GM18867 (cell line): Measurements from ENCODE around the gene MROH9.

Source experiments
- ATAC-seq: cut with Tn5 transposase; IDR thresholded peaks from one replicate; pipeline ENCODE4 v1.9.1; 2021; ENCODE audit warnings: mild to moderate bottlenecking, moderate library complexity; ENCODE audit not compliant: unreplicated experiment

MROH9 gene

DNA sequence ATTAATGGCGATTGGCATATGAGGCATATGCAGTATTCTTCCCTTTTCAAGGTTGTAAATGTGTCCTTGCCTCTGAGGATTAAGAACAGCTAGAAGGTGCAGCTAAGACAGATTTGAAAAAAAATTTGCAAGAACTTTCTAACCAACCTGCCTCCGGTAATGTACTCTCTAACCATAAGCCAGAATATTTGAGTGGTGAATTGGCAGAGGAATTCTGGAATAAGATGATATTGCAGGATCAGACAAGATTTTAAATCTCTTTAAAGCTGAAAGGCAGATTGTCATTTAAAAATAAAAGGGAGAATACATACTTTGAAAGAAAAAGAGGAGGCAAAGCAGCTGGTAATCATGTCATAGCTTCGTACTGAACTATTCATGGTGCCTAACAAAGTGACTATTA lies 29.2 kb downstream of the MROH9 start:
- ATAC-seq = no peak

DNA sequence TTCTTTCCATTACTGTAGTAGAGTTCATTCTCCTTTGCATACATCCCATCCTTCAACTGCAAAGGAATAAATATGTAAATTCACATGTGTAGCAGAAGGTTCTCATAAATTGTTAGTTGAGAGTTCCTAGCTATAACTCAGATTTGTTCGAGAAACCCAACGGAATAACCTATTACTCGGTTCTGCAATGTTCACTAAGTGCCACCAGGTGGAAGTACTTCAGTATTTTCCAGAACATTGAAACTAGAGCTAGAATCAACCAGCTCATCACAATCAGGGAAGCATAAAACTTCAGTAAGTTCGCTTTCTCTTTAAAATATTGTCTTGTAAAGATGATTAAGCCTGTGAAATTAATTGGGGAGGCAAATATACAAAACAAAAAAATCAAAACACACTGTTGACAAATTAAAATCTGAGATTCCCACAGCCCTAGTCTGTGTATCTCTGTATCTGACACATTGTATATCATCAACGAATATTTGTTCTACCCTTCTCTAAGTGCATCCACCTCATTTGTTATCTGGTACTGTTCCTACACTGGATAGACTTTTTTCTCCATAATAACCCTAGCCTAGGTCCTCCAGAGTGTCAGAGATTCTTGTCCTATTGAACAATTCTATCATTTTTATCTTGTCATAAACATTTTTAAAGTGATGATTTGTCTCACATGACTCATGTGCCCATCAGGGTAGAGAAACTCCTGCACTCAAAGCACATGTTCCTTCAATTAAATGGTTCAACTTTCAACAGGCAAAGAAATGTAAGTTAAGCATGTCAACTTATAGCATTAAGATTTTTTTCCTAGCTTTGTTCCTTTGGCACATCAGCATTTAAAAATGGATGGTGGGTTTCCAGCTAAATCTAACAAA lies 31.9 kb downstream of the MROH9 start:
- peak; percentile 85 for ATAC-seq

DNA sequence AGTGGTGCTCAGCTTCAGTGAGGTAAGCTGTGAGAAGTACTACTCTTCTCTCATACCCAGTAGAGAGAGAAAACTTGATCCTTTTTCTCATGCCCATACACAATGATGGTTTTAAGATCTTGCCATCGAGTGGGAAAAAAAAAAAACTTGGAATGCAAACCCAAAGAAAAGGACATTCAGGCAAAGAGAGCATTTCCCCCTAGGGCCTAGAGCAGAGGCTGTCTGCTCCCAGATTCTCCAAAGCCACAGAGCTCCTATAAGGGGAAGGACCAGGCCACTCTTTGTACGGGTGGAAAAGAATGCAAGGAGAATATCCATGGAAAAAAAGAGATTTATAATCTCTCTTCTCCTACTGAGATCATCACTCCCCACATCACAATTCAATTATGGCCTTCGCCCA lies 34.9 kb downstream of the MROH9 start:
- ATAC-seq = no peak

DNA sequence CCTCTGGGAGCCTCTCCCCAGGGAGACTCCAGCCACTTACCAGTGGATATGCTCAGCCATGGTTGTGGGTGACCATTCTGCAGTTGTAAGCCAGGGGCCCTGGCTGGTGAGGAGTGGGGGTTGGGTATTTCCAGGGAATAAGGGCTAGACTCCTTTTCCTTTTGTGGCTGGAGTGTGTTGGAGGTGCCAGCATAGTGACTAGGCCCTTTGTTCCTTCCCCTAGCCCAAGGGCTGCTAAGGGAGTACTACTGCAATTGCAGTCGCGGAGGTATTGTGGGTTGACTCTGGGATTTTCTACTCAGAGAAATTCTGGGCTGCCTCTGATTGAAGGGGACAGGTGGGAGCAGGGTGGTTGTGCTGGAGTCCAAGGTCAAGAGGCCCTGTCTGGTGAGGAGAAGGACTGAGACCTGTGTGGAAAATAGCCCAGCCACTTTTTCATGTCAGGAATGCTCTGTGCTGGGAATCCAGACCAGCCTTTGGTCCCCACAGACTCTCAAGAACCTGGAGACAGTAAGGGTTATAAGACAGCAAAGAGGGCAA lies 43.1 kb downstream of the MROH9 start:
- ATAC-seq = no peak

DNA sequence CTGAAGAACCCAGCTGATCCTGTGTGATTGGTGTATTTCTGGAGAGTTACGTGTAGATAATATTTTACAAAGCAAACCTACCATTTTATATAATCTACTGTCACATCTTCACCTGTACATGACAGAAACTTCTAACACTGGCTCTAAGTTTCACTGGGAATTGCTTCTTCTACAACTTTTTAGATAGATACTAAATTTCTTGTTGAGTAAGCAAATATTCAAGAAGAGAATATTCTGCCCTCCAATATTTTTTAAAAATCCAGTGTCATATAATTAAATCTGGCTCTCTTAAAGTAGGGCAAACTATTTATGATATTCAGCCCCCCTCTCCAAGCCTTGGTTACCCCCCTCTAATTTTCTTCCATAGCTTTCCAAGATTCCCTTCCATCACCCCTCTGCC lies 50.1 kb downstream of the MROH9 start:
- ATAC-seq = no peak

DNA sequence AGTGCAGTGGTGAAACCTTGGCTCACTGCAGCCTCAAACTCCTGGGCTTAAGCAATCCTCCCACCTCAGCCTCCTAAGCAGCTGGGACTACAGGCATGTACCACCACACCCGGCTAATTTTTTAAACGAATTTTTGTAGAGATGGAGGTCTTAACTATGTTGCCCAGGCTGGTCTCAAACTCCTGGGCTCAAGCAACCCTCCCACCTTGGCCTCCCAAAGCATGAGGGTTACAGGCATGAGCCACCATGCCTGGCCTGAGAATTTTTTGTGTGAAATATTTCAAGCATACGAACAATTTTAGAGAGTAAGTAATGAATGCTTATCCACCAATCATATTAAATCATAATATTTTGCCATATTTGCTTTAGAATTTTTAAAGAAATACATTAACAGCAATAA lies 51.6 kb downstream of the MROH9 start:
- no peak for ATAC-seq

DNA sequence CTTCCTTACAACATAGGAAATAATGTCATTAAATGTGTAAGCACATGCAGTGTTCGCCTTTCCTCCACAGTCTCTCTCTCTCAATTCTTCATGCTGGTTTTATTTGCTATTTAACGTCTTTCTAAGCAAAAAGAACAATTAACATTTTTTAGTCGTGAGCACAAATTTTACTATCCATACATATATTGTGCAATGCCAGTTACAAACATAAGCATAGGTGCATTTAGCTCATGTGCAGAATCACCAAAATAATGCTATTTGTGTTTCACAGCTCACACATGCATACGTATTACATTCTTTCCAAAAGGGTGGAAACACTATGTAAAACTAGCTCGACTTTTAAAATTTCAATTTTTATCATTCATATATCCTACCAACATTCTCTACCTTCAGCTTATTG lies 52.1 kb downstream of the MROH9 start:
- ATAC-seq = no peak

DNA sequence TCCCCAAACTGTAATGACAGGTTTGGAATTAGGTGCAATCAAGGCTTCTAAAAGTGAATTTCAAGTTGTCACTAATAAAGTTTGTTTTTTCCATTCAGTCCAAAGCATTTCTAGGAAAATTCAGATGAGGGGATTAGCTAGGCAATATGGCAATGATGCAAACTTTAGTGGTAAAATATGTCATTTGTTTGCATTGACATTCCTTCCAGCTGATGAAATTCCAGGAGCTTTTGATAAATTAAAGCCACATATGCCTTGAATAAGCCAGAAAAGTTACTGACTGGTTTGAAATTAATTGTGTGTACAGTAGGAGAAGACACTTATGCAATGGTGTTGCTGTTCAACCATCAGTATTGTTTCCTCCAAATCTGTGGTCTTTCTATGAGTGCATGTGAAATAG lies 57.8 kb downstream of the MROH9 start:
- no peak for ATAC-seq

DNA sequence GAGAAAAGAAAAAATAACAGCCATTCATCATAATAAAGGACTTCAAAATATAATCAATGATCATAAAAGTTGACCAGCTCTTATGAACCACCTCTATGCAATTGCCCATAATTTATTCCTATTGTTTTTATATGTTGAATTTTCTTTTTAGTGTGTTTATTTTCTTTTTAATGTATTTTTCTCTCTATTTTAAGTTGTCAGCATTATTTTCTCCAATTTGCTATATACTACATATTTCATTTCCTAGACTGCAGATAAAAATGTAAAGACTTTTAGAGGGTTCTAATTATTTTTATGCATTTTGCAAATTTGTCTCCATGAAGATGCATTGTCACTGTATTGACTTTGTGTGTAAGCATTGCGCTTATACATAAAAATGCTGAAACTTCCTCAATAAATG lies 58.4 kb downstream of the MROH9 start:
- ATAC-seq = no peak

DNA sequence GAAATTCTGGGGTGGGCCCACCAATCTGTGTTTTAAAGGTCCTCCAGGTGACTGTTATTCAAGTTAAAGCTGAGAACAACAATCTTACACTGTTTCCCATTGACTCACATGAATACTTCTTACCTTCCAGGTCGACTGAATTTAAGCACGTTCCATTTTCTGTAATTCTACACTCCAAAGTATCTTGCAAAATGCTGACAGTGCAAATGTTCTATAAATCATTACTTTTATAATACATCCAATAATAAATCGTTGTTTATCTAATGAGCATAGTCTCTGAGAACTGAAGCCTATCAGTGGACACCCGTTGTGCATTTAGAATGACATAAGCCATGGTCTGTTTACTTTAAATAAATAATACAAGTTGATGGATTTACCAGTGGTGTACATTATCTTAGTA lies 79.5 kb downstream of the MROH9 start:
- ATAC-seq = no peak

DNA sequence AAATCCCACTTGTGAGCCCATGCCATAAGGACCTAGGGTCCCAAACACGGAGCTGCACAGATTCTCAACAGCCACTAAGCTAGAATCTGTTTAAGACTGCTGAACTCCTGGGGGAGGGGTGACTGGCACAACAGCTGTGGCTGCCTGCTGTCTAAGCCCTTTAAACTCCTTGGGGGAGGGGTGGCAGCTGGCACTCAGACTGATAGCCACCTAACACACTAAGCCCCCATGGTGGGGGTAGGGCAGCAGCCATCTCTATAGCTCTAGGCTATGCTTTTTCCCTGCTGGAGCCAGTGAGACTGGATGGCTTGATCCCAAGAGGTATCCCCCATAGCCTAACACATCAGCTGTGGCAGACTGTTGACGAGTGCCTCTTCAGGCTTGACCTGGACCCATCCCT lies 82.1 kb downstream of the MROH9 start:
- ATAC-seq = no peak

DNA sequence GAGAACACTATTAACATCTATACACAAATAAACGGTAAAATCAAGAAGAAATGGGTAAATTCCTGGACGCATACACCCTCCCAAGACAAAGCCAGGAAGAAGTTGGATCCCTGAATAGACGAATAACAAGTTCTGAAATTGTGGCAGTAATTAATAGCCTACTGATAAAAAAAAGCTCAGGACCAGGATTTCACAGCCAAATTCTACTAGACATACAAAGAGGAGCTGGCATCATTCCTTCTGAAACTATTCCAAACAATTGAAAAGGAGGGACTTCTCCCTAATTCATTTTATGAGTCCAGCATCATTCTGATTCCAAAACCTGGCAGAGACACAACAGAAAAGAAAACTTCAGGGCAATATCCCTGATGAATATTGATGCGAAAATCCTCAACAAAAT lies 84.6 kb downstream of the MROH9 start:
- ATAC-seq = no peak

DNA sequence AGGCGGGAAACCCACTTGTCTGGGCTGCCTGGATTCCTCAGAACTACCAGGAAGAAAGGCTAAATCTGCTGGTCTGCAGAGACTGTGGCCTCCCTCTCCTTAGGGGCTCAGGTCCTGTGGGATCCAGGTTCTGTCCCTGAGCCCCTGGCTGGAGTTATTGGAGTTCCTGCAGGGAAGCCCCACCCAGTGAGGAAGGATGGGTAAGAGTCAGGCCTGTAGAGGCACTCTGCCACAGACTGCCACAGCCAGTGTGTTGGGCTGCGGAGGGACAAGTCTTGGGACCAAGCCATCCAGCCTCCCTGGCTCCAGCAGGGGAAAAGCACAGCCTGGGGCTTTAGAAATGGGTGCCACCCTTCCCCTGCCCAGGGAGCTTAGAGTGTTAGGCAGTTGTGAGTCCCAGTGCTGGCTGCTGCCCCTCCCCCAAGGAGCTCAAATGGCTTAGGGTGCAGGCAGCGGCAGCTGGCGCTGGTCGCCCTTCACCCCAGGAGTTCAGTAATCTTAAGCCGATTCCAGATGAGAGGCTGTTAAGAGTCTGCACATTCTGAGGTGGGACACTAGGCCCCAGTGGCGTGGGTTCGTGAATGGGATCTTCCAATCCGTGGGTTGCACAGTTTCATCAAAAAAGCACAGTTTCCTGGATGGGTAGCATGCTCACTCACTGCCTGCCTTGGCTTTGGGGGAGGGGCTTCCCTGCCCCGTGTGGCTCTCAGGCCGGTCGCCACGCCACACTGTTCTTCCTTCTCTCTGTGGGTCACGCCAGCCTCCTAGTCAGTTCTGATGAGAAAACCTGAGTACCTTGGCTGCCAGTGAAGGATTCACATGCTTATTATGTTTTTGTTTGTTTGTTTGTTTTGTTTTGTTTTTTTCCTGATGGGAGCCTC lies 97.7 kb downstream of the MROH9 start:
- no peak for ATAC-seq

DNA sequence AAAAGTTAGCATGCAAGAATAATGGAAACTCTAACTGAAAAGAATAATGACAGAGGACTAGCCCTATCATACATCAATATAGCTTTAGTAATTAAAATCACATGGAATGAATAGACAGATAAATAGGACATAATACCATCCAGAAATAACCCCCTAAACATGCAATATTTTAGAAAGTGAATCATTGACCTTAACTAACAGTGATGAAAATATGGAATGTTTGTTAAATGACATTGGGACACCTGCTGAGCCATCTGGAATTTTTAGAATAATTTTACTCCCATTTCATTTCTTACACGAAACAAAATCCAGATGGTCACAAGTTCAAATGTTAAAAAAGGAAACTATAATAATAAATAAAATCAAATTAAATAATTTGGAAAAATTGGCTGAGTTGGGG lies 102.3 kb downstream of the MROH9 start:
- ATAC-seq = no peak

DNA sequence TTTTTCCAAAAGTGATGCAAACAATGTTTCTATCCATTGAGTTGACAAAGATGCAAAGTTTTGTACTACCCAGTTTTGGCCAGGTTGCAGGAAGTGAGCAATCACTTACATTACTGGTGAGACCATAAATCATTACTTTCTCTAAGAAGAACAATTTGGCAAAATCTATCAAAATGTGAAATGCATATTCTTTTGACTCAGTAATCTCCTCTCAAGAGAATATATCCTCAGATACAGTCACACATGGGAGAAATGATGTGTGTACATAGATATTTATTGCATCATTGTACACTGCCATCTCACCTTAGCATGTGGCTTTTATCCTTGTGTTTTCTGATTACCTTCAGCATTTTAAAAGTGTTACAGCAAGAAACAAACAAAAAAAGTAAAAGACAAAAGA lies 103.0 kb downstream of the MROH9 start:
- no peak for ATAC-seq

DNA sequence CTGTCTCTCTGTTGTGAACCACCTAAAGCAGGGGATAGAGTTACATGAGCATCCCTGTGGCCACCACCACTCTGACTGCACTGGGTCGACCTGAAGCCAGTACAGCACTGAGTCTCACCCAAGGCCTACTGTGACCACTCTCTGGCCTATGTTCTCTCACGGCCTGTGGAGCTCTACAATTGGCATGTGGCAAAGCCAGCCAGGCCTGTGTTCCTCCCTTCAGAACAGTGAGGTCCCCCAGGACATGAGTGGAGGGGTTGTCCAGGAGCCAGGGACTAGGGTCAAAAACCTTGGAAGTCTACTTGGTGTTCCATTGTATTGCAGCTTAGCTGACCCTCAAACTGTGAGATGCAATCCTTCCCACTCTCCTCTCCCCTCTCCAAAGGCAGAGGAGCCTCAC lies 112.7 kb downstream of the MROH9 start:
- no peak for ATAC-seq

DNA sequence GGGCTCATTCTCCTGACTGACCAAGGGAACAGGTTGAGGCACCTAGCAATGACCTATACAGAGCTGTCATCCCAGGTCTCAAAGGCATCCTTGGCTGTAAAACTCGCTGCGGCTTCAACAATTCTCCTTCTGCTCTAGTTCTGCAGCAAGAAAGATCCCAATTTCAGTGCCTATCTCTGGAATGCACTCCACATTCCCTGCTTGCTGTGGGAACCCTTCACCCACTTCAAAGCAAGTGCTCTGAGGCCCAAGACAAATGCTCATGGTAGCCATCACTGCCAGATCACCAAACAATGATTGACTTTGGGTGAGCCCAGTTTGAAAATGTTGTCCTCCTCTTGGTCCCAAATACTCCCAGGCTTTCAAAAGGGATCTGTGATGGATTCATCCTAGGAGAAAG lies 117.6 kb downstream of the MROH9 start:
- no peak for ATAC-seq

DNA sequence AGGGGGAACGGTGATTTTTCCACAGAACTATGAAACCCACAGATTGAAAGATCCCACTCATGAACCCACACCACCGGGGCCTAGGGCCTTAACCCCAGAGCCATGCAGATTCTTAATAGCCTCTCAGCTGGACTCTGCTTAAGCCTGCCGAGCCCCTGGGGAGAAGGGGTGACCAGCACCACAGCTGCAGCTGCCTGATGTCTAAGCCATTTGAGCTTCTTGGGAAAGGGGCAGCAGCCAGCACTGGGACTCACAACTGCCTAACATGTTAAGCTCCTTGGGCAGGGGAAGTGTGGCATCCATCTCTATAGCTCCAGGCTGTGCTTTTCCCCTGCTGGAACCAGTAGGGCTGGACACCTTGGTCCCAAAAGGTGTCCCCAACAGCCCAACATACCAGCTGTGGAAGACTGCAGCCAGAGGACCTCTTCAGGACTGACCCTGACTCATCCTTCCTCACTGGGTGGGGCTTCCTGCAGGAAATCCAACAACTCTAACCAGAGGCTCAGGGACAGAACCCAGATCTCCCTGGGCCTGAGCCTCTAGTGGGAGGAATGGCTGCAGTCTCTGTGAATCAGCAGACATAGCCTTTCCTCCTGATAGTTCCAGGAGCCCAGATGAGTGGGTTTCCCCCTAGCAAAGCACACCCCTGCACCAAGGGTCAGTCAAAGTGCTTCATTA lies 120.8 kb downstream of the MROH9 start:
- no peak for ATAC-seq

DNA sequence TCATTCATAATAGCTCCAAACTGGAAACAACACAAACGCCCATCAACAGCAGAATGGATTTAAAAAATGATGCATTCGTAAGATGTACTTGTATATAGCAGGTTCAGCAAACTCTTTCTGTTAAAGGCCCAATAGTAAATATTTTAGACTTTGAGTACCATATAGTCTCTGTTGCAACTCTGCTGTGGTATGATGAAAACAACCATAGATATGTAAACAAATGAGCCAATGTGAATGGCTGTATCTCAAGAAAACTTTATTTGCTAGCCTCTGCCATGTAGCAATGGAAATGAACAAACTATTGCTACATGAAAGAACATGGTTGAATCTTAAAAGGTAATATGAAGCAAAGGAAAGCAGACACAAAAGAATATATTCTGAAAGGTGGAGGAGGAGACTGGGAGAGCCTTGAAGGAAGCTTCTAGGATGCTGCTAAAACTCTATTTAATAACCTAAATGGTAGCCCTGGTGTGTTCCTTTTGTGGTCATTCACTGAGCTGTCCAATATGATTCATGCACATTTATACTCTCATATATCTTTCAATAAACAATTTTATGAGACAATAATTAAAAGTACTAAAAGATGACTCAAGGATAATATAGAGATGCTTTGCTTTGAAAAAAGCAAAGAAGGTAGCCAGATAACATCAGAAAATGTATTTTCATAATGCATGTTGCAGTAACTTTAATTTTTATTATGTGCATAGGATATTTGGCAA lies 126.2 kb downstream of the MROH9 start:
- ATAC-seq = no peak

DNA sequence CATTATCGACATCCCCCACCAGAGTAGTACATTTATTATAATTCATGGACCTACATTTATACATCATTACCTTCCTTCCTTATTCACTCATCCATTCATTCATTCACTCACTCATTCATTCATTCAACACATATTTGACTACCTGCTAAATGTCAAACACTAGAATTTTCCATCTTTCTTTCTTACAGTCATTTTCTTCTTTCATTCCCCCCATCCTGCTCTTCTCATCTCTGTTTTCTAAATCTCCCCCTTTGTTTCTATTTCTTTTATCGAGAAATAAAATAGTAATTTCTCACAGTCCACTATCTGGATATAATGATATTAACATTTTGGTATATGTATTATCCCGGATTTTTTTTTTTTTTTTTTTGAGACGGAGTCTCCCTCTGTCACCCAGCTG lies 127.6 kb downstream of the MROH9 start:
- no peak for ATAC-seq

DNA sequence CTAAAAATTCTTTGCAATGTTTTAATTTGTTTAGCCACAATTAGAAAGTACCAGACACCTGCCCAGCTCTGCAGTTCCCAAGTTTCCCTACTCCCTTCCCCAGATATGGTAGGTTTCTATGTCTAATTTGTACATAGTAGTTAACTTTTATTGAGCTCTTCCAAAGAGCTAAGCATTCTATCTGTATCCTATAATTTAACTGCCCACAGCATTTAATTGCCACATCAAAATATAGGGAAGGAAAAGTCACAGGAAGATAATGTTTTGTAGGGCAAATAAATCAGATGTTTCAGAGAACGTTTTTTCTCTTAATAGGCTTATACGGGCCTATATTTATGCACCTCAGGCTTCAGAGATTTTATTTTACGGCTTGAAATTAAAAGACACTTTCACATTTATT lies 139.7 kb downstream of the MROH9 start:
- no peak for ATAC-seq
